GM15510 (cell line): ENCODE results near the gene PDZD2.

Experiments used
- POLR2A ChIP-seq: IDR thresholded peaks from 3 replicates; pipeline ENCODE4 v1.6.1; 2011; ENCODE audit warnings: borderline replicate concordance; ENCODE audit not compliant: insufficient read length; ENCODE audit errors: extremely low read depth

Gene PDZD2

DNA sequence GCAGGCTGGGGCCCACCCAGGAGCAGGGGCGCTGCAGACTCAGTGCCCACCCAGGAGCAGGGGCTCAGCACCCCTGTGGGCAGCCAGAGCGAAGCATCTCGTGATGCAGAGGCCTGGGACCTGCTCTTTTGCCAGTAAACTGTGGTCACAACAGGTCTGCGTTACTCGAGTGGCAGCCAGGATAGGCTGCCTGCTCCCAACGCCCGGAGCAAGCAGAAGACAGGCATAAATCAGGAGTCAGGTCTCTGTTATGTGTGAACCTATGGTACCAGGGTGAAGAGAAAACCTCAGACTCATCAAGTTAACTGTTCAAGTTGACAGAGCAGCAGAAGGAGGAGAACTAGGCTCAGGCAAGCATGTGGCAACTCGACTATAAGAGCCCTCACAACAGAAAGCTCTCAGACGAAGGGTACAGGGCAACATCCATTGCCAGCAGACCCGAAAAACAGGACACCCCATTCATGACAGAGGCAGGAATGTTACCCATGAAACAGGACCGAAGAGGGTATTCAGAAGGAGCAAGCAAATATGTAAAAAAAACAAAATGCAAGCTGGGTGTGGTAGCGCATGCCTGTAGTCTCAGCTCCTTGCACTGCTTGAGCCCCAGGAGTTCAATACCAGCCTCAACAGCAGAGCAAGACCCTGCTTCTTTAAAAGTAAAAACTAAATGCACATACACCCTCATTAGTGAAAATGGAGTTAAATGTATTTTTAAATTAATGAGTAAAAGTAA lies 463.5 kb downstream of the PDZD2 start:
- TF ChIP-seq POLR2A, result no peak

DNA sequence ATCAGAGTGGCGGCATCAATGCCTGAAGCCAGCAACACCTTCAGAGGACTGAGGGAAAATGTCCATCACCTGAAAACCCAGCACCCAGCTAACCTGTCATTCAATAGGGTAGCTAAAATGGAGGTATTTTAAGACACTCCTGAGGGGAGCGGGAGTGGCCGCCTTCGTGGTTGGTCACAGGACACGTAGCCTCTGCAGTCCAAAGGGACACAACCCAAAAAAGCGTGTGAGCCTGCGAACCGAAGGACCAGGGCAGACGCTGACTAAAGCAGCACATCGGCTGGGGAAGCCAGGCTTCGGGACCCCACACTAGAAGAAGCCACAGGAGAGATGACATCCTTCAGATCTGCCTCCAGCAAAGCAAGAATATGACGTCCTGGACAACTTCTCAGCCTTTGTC lies 464.6 kb downstream of the PDZD2 start:
- no peak for TF ChIP-seq POLR2A

DNA sequence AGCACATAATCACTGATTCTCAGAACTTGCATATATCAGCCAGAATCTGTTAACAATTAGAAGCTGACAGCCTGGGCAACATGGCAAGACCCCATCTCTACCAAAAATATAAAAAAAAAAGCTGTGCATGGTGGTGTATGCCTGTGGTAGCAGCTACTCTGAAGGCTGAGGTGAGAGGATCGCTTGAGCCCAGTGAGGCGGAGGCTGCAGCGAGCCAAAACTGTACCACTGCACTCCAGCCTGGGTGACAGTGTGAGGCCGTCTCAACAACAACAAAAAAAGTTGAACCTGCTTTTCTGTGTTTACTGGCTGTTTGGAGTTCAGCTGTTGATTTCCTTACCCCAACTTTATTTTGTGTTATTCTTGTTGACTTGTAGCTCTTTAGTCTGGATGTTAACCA lies 468.4 kb downstream of the PDZD2 start:
- no peak for TF ChIP-seq POLR2A

DNA sequence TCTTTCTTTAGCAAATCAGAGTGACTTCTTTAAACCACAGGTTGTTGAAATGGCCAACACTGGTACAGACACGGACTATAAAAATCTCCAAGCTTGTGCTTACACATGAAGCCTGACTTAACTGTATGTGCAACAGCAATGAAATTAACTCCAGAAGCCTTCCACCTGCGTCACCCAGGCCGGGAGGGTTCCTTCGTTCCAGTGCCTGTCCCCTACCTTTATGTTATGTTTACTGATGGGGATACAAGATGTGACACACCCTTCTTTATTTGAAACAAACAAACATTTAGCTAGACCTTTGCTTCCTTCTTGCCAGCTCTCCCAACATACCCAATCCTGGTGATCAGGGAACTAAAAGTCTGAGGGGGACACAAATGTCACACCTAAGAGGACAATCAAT lies 469.2 kb downstream of the PDZD2 start:
- TF ChIP-seq POLR2A, result no peak

DNA sequence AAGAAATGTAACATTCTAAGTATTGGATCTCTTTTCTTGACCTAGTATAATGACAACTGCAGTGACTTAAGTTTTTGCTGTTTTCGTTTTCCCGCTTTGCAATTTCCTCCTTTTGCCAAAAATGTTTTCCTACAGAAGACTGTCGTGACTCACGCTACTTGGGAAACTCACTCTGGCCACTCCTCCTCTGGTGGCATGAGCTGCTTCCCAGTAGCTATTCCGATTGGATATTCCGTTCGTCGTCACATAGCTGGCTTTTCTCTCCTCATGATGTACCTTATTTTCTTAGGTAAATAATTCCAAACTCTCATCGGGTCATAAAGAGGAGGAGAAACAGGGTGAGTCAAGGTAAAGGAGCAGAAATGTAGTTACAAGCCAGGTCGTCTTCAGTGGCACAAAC lies 470.3 kb downstream of the PDZD2 start:
- TF ChIP-seq POLR2A, result no peak

DNA sequence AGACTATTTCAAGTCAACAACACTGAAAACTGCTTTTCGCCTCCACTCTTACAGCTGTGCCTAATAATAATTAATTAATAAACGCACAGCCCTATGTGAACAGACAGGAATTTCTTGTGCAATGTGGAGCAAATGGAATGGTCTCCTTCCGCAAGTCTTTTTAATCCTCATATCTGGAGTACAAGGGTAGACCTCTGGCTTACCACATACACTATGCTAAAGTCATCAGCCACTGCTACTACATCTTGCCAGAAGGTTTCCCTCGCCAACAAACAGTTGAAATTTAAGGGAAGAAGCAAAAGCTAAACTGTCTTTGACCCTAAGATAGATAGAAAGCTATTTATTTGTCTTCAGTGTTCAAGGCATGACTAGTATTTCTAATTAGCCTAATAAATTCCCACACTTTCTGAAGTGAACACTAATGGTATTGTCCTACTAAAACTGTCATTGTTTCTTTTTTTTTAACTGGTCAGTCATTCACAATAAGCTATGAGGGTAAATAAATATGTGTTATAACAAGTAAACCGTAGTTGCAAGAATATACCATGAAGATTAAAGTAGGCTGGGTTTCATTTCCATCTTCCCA lies 471.3 kb downstream of the PDZD2 start:
- no peak for TF ChIP-seq POLR2A

DNA sequence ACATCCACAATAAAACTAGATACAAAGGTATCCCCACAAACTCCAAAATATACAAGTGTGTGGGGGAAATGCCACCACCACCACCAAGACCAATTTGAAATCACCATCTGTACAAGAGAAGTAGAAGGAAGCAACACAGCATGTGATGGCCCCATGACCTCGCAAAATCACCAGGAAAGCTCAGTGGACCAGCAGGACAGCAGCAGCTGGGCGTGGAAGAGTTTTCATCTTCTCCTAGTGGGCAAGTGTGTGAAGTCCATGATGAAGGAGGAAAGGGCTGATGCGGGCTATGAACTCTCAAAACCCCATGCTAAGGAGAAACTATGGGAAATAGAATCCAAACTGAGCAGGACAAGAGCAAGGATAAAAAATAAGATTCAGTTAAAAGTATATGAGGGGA lies 477.1 kb downstream of the PDZD2 start:
- TF ChIP-seq POLR2A, result no peak

DNA sequence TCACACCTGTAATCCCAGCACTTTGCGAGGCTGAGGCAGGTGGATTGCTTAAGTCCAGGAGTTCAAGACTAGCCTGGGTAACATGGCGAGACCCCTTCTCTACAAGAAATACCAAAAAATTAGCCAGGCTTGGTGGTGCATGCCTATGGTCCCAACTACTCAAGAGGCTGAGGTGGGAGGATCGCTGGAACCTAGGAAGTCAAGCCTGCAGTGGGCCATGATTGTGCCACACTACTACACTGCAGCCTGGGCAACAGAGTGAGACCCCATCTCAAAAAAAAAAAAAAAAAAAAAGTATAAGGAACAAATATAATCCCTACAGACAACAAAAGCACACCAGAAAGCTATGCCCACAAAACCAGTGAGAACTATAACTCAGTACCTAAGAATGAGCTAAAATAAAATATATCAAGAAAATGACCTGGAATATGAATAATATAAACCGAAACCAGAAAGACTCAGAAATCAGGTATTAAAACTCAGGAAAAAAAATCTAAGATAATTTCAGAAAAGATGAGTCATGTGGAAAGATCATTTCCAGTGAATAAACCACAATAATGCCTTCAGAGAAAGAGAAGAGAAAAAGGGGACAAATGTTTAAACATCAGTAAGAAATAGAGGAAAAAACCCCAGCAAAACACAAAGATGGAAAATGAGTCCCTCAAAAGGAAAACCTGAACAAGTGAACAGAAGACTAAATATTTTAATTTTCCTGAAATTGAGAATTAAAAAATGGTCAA lies 477.8 kb downstream of the PDZD2 start:
- TF ChIP-seq POLR2A, result no peak

DNA sequence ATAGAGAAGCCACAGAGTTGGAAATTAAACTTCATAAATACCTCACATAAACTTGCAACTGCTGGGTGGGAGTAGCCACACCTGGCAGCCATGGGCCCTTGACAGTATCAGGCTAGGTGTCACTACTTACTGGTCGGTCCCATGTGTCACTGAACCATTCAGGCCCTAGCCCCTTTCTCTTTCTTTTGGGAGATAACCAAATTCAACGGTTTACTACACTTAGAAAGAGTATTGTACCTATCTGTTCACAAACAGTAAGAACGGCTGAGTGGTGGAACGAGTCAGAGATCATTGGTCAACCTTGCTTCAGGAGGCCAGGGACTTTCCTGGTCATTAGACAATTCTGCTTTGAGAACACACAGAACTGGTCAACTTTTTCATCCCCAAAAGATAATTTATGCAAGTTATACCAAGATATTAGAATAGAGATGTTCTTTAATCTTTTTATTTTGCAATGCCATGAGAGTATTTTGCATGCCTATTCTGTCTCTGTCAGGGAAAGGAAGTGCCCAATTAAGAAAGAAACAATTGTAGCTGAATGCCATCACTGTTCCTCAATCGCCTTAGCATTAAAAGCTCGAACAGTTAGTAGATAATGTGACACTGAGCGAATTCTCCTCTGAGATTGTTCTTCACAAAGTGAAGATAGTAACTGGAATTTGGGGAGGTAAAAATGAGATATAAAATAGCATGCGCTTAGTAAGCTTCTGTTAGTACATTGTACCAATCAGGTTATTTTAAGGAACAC lies 484.3 kb downstream of the PDZD2 start:
- no peak for TF ChIP-seq POLR2A

DNA sequence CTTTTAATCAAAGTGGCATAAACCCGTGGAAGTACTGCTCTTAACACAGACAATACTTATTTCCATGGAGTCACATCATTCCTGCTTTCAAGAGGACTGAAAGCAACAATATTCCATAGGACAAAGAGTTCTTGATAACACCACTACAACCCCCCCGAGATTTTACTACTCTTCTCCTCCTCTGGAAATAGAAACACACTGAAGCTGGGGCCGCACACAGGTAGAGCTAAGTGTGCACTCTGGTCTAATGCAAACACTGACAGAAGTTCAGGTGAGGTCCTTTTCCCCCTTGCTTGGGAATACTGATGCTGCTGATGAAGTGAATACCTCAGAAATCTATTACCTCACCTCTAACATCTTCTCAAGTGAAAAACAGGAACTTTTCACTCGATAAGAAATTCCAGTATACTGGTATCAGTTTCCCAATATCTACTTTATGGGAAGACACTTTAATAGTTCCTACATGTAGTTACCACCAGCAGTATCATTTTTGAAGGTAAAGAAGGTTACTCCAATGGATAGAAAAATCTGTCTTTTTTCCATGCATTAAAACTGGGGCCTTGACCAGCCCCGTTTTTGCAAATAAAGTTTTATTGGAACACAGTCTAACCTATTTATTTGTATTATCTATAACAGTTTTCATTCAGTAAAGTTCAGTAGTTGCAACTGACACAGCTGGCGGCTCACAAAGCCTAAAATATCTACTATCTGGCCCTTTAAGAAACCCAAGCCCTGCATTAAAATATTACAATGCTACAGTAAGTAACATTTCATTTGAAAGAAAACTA lies 485.2 kb downstream of the PDZD2 start:
- TF ChIP-seq POLR2A, result no peak

DNA sequence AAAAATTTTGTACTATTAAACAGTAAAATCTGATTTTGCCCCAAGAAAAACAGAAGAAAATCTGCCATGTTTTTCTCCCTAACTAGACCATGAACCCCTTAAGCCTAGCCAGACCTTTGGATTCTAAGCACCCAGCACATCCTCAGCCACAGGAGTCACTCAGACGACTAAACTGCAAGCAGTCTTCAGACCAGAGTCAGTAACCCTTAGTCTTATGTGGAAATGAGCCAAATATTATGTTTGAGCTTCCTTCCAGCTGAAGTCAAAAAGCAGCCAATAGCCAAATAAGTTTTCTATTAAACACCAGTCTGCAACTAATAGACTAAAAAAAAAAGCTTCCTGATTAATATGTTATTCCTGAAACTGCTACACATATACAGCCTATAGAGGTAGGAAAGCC lies 487.8 kb downstream of the PDZD2 start:
- no peak for TF ChIP-seq POLR2A

DNA sequence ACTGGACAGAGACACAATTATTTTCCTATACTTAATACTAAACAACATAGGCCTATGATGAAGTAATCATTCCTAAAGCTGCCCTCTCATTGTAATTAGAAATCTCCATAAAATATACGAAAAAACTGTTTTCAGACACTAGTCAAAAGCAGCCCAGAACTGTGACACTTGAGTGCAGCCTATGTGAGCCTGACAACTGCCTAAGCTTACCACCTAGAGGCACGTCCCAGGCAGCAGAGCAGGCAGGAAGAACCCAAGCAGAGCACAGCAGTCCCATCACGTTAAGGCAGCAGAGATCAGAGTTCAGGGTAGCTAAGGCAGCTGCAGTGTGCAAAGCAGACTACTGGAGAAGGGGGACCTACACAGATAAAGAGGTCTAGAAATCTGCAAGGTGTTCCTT lies 488.8 kb downstream of the PDZD2 start:
- no peak for TF ChIP-seq POLR2A

DNA sequence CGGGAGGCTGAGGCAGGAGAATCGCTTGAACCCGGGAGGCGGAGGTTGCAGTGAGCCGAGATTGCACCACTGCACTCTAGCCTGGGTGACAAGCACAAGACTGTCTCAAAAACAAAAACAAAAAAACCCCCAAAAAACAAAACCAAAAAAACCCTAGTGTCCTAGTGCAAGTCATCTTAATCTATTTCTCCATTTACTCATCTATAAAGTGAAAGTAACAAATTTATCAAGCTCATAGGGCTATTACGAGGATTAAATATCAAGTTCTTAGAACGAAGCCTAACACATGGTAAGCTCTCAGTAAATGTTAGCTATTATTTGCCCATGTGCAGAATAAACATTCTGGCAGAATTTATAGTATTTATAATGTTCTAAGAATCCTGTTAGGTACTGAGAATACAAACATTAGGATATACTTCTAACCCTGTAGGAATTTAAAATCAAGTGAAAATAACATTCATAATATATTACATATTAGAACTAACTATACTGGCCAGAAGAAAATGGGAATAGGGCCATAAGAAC lies 490.2 kb downstream of the PDZD2 start:
- TF ChIP-seq POLR2A, result no peak

DNA sequence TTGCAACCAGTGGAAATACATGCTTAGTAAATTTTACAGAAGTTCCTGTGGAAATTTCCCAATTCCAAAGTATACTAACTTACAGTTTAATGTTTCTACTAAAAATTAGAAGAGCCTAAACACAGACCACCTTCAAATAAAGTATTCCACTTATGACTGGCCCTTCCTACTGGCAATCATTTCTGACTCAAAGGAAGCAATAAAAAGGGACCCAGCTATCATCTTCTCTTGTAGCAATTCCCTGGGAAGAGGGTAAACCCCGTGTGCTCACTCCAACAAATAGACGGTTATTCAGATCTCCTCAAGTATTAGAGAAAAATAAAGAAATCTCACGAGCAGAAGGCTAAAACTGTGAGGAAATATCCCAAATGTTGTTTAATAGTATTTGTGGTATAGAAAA lies 491.9 kb downstream of the PDZD2 start:
- no peak for TF ChIP-seq POLR2A
